Measurements from ENCODE around the gene RYR3. TPM values are rescaled to one million over a fixed set of nuclear protein-coding genes. Genes with fewer than 3 reads are reported as not detected.

The RYR3 gene
- total RNA-seq, 1 donor from 2014 or later = under 0.01 TPM

- no peak for TF ChIP-seq CTCF (IDR thresholded peaks at IDR 0.05; ENCODE audit: insufficient read depth, low read length, severe bottlenecking)
- H3K27me3 ChIP-seq (ENCODE audit: control insufficient read depth, insufficient read depth, low read length) = no peaks in the 10 kb centered on the region
- FAIRE-seq (no peak), DNase-seq (ENCODE audit: low read depth) (no peak)
- peaks cover 1% of the 10 kb centered on the region for H3K36me3 ChIP-seq (ENCODE audit: control insufficient read depth, insufficient read depth, low read length)
- no peak overlapping the region for H3K4me3 ChIP-seq (ENCODE audit: low read depth, low read length)
Measured at GRCh38 chr15:33858836-33859235, 548.1 kb downstream of the RYR3 start.

GRCh38 chr15:33859992-33860545 lies 549.3 kb downstream of the RYR3 start:
- Histone ChIP-seq H3K27me3 (ENCODE audit: control insufficient read depth, insufficient read depth, low read length) (no peaks in the 10 kb centered on the region), H3K36me3 (ENCODE audit: control insufficient read depth, insufficient read depth, low read length) (peaks cover 1% of the 10 kb centered on the region), H3K4me3 (ENCODE audit: low read depth, low read length) (no peak overlapping the region)
- no peak for FAIRE-seq
- DNase-seq (ENCODE audit: low read depth) = peak; percentile 33
- no peak for TF ChIP-seq CTCF (IDR thresholded peaks at IDR 0.05; ENCODE audit: insufficient read depth, low read length, severe bottlenecking)

- no peak for FAIRE-seq
- no peaks in the 10 kb centered on the region for H3K27me3 ChIP-seq (ENCODE audit: control insufficient read depth, insufficient read depth, low read length)
- DNase-seq (ENCODE audit: low read depth) = peak; percentile 78
- no peak for TF ChIP-seq CTCF (IDR thresholded peaks at IDR 0.05; ENCODE audit: insufficient read depth, low read length, severe bottlenecking)
- H3K4me3 ChIP-seq (ENCODE audit: low read depth, low read length) = no peak overlapping the region
- peaks cover 1% of the 10 kb centered on the region for H3K36me3 ChIP-seq (ENCODE audit: control insufficient read depth, insufficient read depth, low read length)
Measured at GRCh38 chr15:33860754-33861153, 550.0 kb downstream of the RYR3 start.

GRCh38 chr15:33864360-33865075 lies 553.8 kb downstream of the RYR3 start:
- no peaks in the 10 kb centered on the region for H3K27me3 ChIP-seq (ENCODE audit: control insufficient read depth, insufficient read depth, low read length)
- H3K4me3 ChIP-seq (ENCODE audit: low read depth, low read length) = no peak overlapping the region
- TF ChIP-seq CTCF (IDR thresholded peaks at IDR 0.05; ENCODE audit: insufficient read depth, low read length, severe bottlenecking) = no peak
- FAIRE-seq = no peak
- DNase-seq (ENCODE audit: low read depth) = no peak
- H3K36me3 ChIP-seq (ENCODE audit: control insufficient read depth, insufficient read depth, low read length) = no peaks in the 10 kb centered on the region

GRCh38 chr15:33865416-33865815 lies 554.6 kb downstream of the RYR3 start:
- Histone ChIP-seq H3K4me3 (ENCODE audit: low read depth, low read length) (no peak overlapping the region), H3K36me3 (ENCODE audit: control insufficient read depth, insufficient read depth, low read length) (no peaks in the 10 kb centered on the region), H3K27me3 (ENCODE audit: control insufficient read depth, insufficient read depth, low read length) (no peaks in the 10 kb centered on the region)
- FAIRE-seq (no peak), DNase-seq (ENCODE audit: low read depth) (no peak)
- TF ChIP-seq CTCF (IDR thresholded peaks at IDR 0.05; ENCODE audit: insufficient read depth, low read length, severe bottlenecking) = no peak
